Measurements from ENCODE around the gene RHOF.
"Not testable (repeated sequence)": the region's sequence is repeated elsewhere in the genome, so short reads cannot be mapped to it uniquely, and the experiment has no call there.

Gene RHOF

GRCh38 chr12:121776190-121777098 lies 17.0 kb downstream of the RHOF start:
- peak; percentile 79 to 96 (median 91) for DNase-seq (ENCODE audit: low read depth in 3 of 3)

GRCh38 chr12:121775501-121775900 lies 18.0 kb downstream of the RHOF start:
- DNase-seq (ENCODE audit: low read depth in 3 of 3) = no peak

- no peak for DNase-seq (ENCODE audit: low read depth in 3 of 3)
Observed at GRCh38 chr12:121774968-121775474, 18.5 kb downstream of the RHOF start.

- DNase-seq (ENCODE audit: low read depth in 3 of 3) = peak; percentile 57 to 69 (median 60)
Observed at GRCh38 chr12:121773011-121773777, 20.3 kb downstream of the RHOF start.

GRCh38 chr12:121770813-121771625 lies 22.5 kb downstream of the RHOF start:
- no peak for DNase-seq (ENCODE audit: low read depth in 3 of 3)

GRCh38 chr12:121770388-121770787 lies 23.1 kb downstream of the RHOF start:
- no peak for DNase-seq (ENCODE audit: low read depth in 3 of 3)

GRCh38 chr12:121769831-121770301 lies 23.6 kb downstream of the RHOF start:
- no peak for DNase-seq (ENCODE audit: low read depth in 3 of 3)

GRCh38 chr12:121769297-121769830 lies 24.1 kb downstream of the RHOF start:
- no peak for DNase-seq (ENCODE audit: low read depth in 3 of 3)

- DNase-seq (ENCODE audit: low read depth in 3 of 3) = no peak
Observed at GRCh38 chr12:121767525-121768016, 25.9 kb downstream of the RHOF start.

- DNase-seq (ENCODE audit: low read depth in 3 of 3) = no peak
Observed at GRCh38 chr12:121766290-121767039, 27.0 kb downstream of the RHOF start.

GRCh38 chr12:121765573-121765972 lies 27.9 kb downstream of the RHOF start:
- no peak for DNase-seq (ENCODE audit: low read depth in 3 of 3)

- no peak for DNase-seq (ENCODE audit: low read depth in 3 of 3)
Observed at GRCh38 chr12:121764808-121765207, 28.7 kb downstream of the RHOF start.

GRCh38 chr12:121762269-121762668 lies 31.2 kb downstream of the RHOF start:
- DNase-seq (ENCODE audit: low read depth in 3 of 3) = no peak

GRCh38 chr12:121758536-121758935 lies 35.0 kb downstream of the RHOF start:
- DNase-seq (ENCODE audit: low read depth in 3 of 3) = not testable (repeated sequence)

GRCh38 chr12:121755591-121755990 lies 37.9 kb downstream of the RHOF start:
- no peak for DNase-seq (ENCODE audit: low read depth in 3 of 3)

- DNase-seq (ENCODE audit: low read depth in 3 of 3) = no peak
Observed at GRCh38 chr12:121754836-121755235, 38.7 kb downstream of the RHOF start.

GRCh38 chr12:121753844-121754264 lies 39.6 kb downstream of the RHOF start:
- DNase-seq (ENCODE audit: low read depth in 3 of 3) = no peak

GRCh38 chr12:121751749-121752351 lies 41.6 kb downstream of the RHOF start:
- no peak for DNase-seq (ENCODE audit: low read depth in 3 of 3)

- no peak for DNase-seq (ENCODE audit: low read depth in 3 of 3)
Observed at GRCh38 chr12:121751034-121751433, 42.5 kb downstream of the RHOF start.

GRCh38 chr12:121750507-121750955 lies 43.0 kb downstream of the RHOF start:
- DNase-seq (ENCODE audit: low read depth in 3 of 3) = peak in 1 of 3 experiments; percentile 2
